Ectodermal cell (in vitro differentiated cells): ENCODE results near the gene LRRC8B.
"Not testable (repeated sequence)": the region's sequence is repeated elsewhere in the genome, so short reads cannot be mapped to it uniquely, and the experiment has no call there.

Experiments used
- H3K27ac ChIP-seq: 2 replicates; pipeline ENCODE4 v1.7.0; 2013; ENCODE audit warnings: mild to moderate bottlenecking, low read depth, low read length; ENCODE audit not compliant: insufficient read depth, poor library complexity, severe bottlenecking
- H3K27me3 ChIP-seq: 2 replicates; pipeline ENCODE4 v1.7.0; 2013; ENCODE audit warnings: mild to moderate bottlenecking, low read length; ENCODE audit not compliant: insufficient read depth, control insufficient read depth, poor library complexity, severe bottlenecking
- H3K36me3 ChIP-seq: one replicate; pipeline ENCODE4 v1.7.0; 2013; ENCODE audit warnings: low read length; ENCODE audit not compliant: control insufficient read depth, insufficient read depth
- H3K4me1 ChIP-seq: one replicate; pipeline ENCODE4 v1.7.0; 2013; ENCODE audit warnings: low read length; ENCODE audit not compliant: control insufficient read depth, insufficient read depth
- H3K4me3 ChIP-seq: 2 replicates; pipeline ENCODE4 v1.7.0; 2013; ENCODE audit warnings: low read depth, low read length, control low read depth; ENCODE audit not compliant: insufficient read depth
- H3K9me3 ChIP-seq: 2 replicates; pipeline ENCODE4 v1.7.0; 2013; ENCODE audit warnings: mild to moderate bottlenecking, low read length, moderate library complexity; ENCODE audit not compliant: control insufficient read depth
- WGBS, 2 experiments: methylation state at CpG; one replicate each; pipeline ENCODE4 v1.1.7; 2013; ENCODE audit warnings: missing lambda C conversion rate in 2 of 2; 5-methylcytosine and 5-hydroxymethylcytosine counted together

Gene LRRC8B

GRCh38 chr1:89499320-89499719 is 25.3 kb upstream of the LRRC8B start:
- Histone ChIP-seq H3K4me1 (no peaks in the 10 kb centered on the region), H3K9me3 (no peaks in the 10 kb centered on the region), H3K36me3 (no peaks in the 10 kb centered on the region), H3K4me3 (no peak overlapping the region), H3K27me3 (no peaks in the 10 kb centered on the region), H3K27ac (no peak overlapping the region)
- 97% methylated on average over 4 to 6 of the region's 6 CpGs for WGBS, 2 experiments

GRCh38 chr1:89502042-89502441 is 22.6 kb upstream of the LRRC8B start:
- Histone ChIP-seq H3K27ac (no peak overlapping the region), H3K36me3 (no peaks in the 10 kb centered on the region), H3K9me3 (no peaks in the 10 kb centered on the region), H3K27me3 (no peaks in the 10 kb centered on the region), H3K4me3 (no peak overlapping the region), H3K4me1 (no peaks in the 10 kb centered on the region)
- WGBS, 2 experiments, result 89% methylated on average over 2 of the region's 2 CpGs; no CpG with 5 or more reads in 1 of the 2 experiments

- Histone ChIP-seq H3K27me3 (no peaks in the 10 kb centered on the region), H3K4me3 (no peak overlapping the region), H3K36me3 (no peaks in the 10 kb centered on the region), H3K4me1 (no peaks in the 10 kb centered on the region), H3K9me3 (no peaks in the 10 kb centered on the region), H3K27ac (no peak overlapping the region)
- 85 to 86% methylated on average over 1 of the region's 1 CpG for WGBS, 2 experiments
Measured at GRCh38 chr1:89502895-89503294, 21.7 kb upstream of the LRRC8B start.

- no peaks in the 10 kb centered on the region for H3K27me3 ChIP-seq
- H3K4me1 ChIP-seq, result no peaks in the 10 kb centered on the region
- H3K36me3 ChIP-seq, result no peaks in the 10 kb centered on the region
- H3K4me3 ChIP-seq, result no peak overlapping the region
- WGBS, 2 experiments, result 63 to 65% methylated on average over 2 of the region's 2 CpGs
- H3K27ac ChIP-seq, result no peak overlapping the region
- H3K9me3 ChIP-seq, result no peaks in the 10 kb centered on the region
Measured at GRCh38 chr1:89503690-89504089, 20.9 kb upstream of the LRRC8B start.

- H3K9me3 ChIP-seq, H3K27ac ChIP-seq, H3K4me3 ChIP-seq, H3K36me3 ChIP-seq, H3K4me1 ChIP-seq, H3K27me3 ChIP-seq: not testable (repeated sequence)
- 78 to 94% methylated on average over 3 of the region's 5 CpGs for whole genome bisulfite sequencing, 2 experiments
Measured at GRCh38 chr1:89510061-89510460, 14.6 kb upstream of the LRRC8B start.

GRCh38 chr1:89512996-89513720 is 11.5 kb upstream of the LRRC8B start:
- no peak overlapping the region for H3K27ac ChIP-seq

GRCh38 chr1:89516055-89516454 is 8.6 kb upstream of the LRRC8B start:
- H3K27ac ChIP-seq, result no peak overlapping the region
- no peaks in the 10 kb centered on the region for H3K27me3 ChIP-seq
- no peaks in the 10 kb centered on the region for H3K4me1 ChIP-seq
- H3K36me3 ChIP-seq, result no peaks in the 10 kb centered on the region
- 59 to 76% methylated on average over 3 to 4 of the region's 4 CpGs for WGBS, 2 experiments
- no peak overlapping the region for H3K4me3 ChIP-seq
- peaks cover 2% of the 10 kb centered on the region for H3K9me3 ChIP-seq

More at GRCh38 chr1:89512996-89513720, 11.5 kb upstream of the LRRC8B start:
- H3K4me1 ChIP-seq, result no peaks in the 10 kb centered on the region
- H3K4me3 ChIP-seq, result no peak overlapping the region
- 98 to 100% methylated on average over 1 of the region's 1 CpG for WGBS, 2 experiments
- H3K27me3 ChIP-seq, result no peaks in the 10 kb centered on the region
- peaks cover 2% of the 10 kb centered on the region for H3K9me3 ChIP-seq
- no peaks in the 10 kb centered on the region for H3K36me3 ChIP-seq

GRCh38 chr1:89518221-89518631 is 6.4 kb upstream of the LRRC8B start:
- H3K27me3 ChIP-seq, result no peaks in the 10 kb centered on the region
- H3K9me3 ChIP-seq, result peaks cover 2% of the 10 kb centered on the region
- no peak overlapping the region for H3K4me3 ChIP-seq
- WGBS, 2 experiments, result 94 to 98% methylated on average over 3 of the region's 3 CpGs
- no peak overlapping the region for H3K27ac ChIP-seq
- H3K36me3 ChIP-seq, result no peaks in the 10 kb centered on the region
- H3K4me1 ChIP-seq, result peaks cover under 1% of the 10 kb centered on the region

- H3K36me3 ChIP-seq, result no peaks in the 10 kb centered on the region
- H3K4me1 ChIP-seq, result peaks cover 7% of the 10 kb centered on the region
- WGBS, 2 experiments, result 100% methylated on average over 1 of the region's 1 CpG; no CpG with 5 or more reads in 1 of the 2 experiments
- no peaks in the 10 kb centered on the region for H3K9me3 ChIP-seq
- H3K27me3 ChIP-seq, result no peaks in the 10 kb centered on the region
- no peak overlapping the region for H3K4me3 ChIP-seq
- H3K27ac ChIP-seq, result no peak overlapping the region
Measured at GRCh38 chr1:89519779-89520358, 4.8 kb upstream of the LRRC8B start.

GRCh38 chr1:89521977-89522376 is 2.7 kb upstream of the LRRC8B start:
- not testable (repeated sequence) for H3K4me3 ChIP-seq, H3K9me3 ChIP-seq, H3K27me3 ChIP-seq, H3K4me1 ChIP-seq, H3K36me3 ChIP-seq, H3K27ac ChIP-seq
- 92 to 97% methylated on average over 3 to 4 of the region's 6 CpGs for WGBS, 2 experiments
